ENCODE data around the gene PELI2.

Gene PELI2

GRCh38 chr14:56333359-56334292 lies 215.4 kb downstream of the PELI2 start:
- H3K9ac ChIP-seq (ENCODE audit: low read length), result no peak overlapping the region
- H2AFZ ChIP-seq (ENCODE audit: low read length), result no peak overlapping the region
- no peaks in the 10 kb centered on the region for H3K79me2 ChIP-seq (ENCODE audit: insufficient read depth, low read length)
- H3K27ac ChIP-seq (ENCODE audit: low read depth, low read length, poor library complexity, severe bottlenecking), result no peak overlapping the region
- no peak overlapping the region for H3K4me2 ChIP-seq (ENCODE audit: low read length)
- H4K20me1 ChIP-seq (ENCODE audit: insufficient read depth, low read length), result no peaks in the 10 kb centered on the region
- no peaks in the 10 kb centered on the region for H3F3A ChIP-seq (ENCODE audit: insufficient read depth, low read length)
- H3K9me3 ChIP-seq (ENCODE audit: low read length), result no peaks in the 10 kb centered on the region
- TF ChIP-seq, protein P1, sequence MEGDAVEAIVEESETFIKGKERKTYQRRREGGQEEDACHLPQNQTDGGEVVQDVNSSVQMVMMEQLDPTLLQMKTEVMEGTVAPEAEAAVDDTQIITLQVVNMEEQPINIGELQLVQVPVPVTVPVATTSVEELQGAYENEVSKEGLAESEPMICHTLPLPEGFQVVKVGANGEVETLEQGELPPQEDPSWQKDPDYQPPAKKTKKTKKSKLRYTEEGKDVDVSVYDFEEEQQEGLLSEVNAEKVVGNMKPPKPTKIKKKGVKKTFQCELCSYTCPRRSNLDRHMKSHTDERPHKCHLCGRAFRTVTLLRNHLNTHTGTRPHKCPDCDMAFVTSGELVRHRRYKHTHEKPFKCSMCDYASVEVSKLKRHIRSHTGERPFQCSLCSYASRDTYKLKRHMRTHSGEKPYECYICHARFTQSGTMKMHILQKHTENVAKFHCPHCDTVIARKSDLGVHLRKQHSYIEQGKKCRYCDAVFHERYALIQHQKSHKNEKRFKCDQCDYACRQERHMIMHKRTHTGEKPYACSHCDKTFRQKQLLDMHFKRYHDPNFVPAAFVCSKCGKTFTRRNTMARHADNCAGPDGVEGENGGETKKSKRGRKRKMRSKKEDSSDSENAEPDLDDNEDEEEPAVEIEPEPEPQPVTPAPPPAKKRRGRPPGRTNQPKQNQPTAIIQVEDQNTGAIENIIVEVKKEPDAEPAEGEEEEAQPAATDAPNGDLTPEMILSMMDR (IDR thresholded peaks at IDR 0.05; ENCODE audit: low read length), result no peak
- no peak for TF ChIP-seq EZH2 (IDR thresholded peaks at IDR 0.05; ENCODE audit: borderline replicate concordance, low read length)
- H3K9me2 ChIP-seq (ENCODE audit: low read depth, low read length), result no peaks in the 10 kb centered on the region
- no peaks in the 10 kb centered on the region for H3K27me3 ChIP-seq (ENCODE audit: insufficient read depth, low read length)
- no peak overlapping the region for H3K4me3 ChIP-seq (ENCODE audit: low read depth, low read length, poor library complexity, severe bottlenecking)
- H3K4me1 ChIP-seq (ENCODE audit: insufficient read depth, low read length, severe bottlenecking), result no peaks in the 10 kb centered on the region
- no peaks in the 10 kb centered on the region for H3K36me3 ChIP-seq (ENCODE audit: insufficient read depth, low read length)

- Histone ChIP-seq H2AFZ (ENCODE audit: low read length) (no peak overlapping the region), H3K9me3 (ENCODE audit: low read length) (no peaks in the 10 kb centered on the region), H3K4me2 (ENCODE audit: low read length) (no peak overlapping the region), H3K36me3 (ENCODE audit: insufficient read depth, low read length) (no peaks in the 10 kb centered on the region), H3K4me1 (ENCODE audit: insufficient read depth, low read length, severe bottlenecking) (no peaks in the 10 kb centered on the region), H3F3A (ENCODE audit: insufficient read depth, low read length) (no peaks in the 10 kb centered on the region), H3K9ac (ENCODE audit: low read length) (no peak overlapping the region), H3K79me2 (ENCODE audit: insufficient read depth, low read length) (no peaks in the 10 kb centered on the region), H4K20me1 (ENCODE audit: insufficient read depth, low read length) (no peaks in the 10 kb centered on the region), H3K27me3 (ENCODE audit: insufficient read depth, low read length) (no peaks in the 10 kb centered on the region), H3K27ac (ENCODE audit: low read depth, low read length, poor library complexity, severe bottlenecking) (no peak overlapping the region), H3K4me3 (ENCODE audit: low read depth, low read length, poor library complexity, severe bottlenecking) (no peak overlapping the region), H3K9me2 (ENCODE audit: low read depth, low read length) (no peaks in the 10 kb centered on the region)
- no peak for TF ChIP-seq EZH2 (IDR thresholded peaks at IDR 0.05; ENCODE audit: borderline replicate concordance, low read length)
- TF ChIP-seq, protein P1 (IDR thresholded peaks at IDR 0.05; ENCODE audit: low read length), result no peak
Observed at GRCh38 chr14:56334458-56334857, 216.2 kb downstream of the PELI2 start.

DNA sequence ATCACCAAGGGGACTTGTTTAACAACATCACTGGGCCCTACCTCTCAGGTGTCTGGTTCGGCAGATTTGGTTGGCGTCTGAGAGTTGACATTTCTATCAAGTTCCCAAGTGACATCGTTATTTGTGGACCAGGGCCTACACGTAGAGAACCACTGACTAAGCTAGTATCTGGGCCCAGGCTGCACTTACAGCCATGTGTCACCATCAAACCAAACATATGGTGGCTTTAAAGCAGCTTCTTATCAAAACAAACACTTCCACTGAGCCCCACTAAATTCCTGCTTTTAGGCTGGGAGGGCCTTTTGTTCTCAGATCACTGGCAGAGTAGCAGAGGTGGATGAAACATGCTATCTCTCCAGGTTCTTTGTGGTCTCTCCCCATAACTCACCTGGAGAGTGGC lies 220.5 kb downstream of the PELI2 start:
- H4K20me1 ChIP-seq (ENCODE audit: insufficient read depth, low read length), result no peaks in the 10 kb centered on the region
- no peaks in the 10 kb centered on the region for H3K27me3 ChIP-seq (ENCODE audit: insufficient read depth, low read length)
- H3K9me2 ChIP-seq (ENCODE audit: low read depth, low read length), result no peaks in the 10 kb centered on the region
- H3K4me1 ChIP-seq (ENCODE audit: insufficient read depth, low read length, severe bottlenecking), result peaks cover 11% of the 10 kb centered on the region
- no peak overlapping the region for H2AFZ ChIP-seq (ENCODE audit: low read length)
- no peak overlapping the region for H3K9ac ChIP-seq (ENCODE audit: low read length)
- no peak for TF ChIP-seq EZH2 (IDR thresholded peaks at IDR 0.05; ENCODE audit: borderline replicate concordance, low read length)
- TF ChIP-seq, protein P1 (IDR thresholded peaks at IDR 0.05; ENCODE audit: low read length), result no peak
- no peak overlapping the region for H3K4me3 ChIP-seq (ENCODE audit: low read depth, low read length, poor library complexity, severe bottlenecking)
- H3K79me2 ChIP-seq (ENCODE audit: insufficient read depth, low read length), result no peaks in the 10 kb centered on the region
- H3F3A ChIP-seq (ENCODE audit: insufficient read depth, low read length), result no peaks in the 10 kb centered on the region
- H3K4me2 ChIP-seq (ENCODE audit: low read length), result no peak overlapping the region
- H3K9me3 ChIP-seq (ENCODE audit: low read length), result no peaks in the 10 kb centered on the region
- H3K36me3 ChIP-seq (ENCODE audit: insufficient read depth, low read length), result no peaks in the 10 kb centered on the region
- H3K27ac ChIP-seq (ENCODE audit: low read depth, low read length, poor library complexity, severe bottlenecking), result no peak overlapping the region

Data from OCI-LY1 (cell line).